ENCODE results near the gene PYDC1.
"Not testable (repeated sequence)": the region's sequence is repeated elsewhere in the genome, so short reads cannot be mapped to it uniquely, and the experiment has no call there.

Gene PYDC1

GRCh38 chr16:31213877-31214707 is 2.8 kb downstream of the PYDC1 start, which contains the start of gene TRIM72:
Gene TRIM72, plus strand, starts transcription at chr16:31214119. Its CDS starts 620 bp downstream, at chr16:31214739.
- TF ChIP-seq POLR2A (IDR thresholded peaks at IDR 0.05; ENCODE audit: low read depth, low read length) = no peak
- no peak for FAIRE-seq
- DNase-seq (ENCODE audit: insufficient read length, low spot score) = no peak

GRCh38 chr16:31213342-31213741 is 3.6 kb downstream of the PYDC1 start:
- TF ChIP-seq POLR2A (IDR thresholded peaks at IDR 0.05; ENCODE audit: low read depth, low read length) = no peak
- FAIRE-seq (no peak), DNase-seq (ENCODE audit: insufficient read length, low spot score) (no peak)

- DNase-seq (ENCODE audit: insufficient read length, low spot score) = no peak
- no peak for FAIRE-seq
- no peak for TF ChIP-seq POLR2A (IDR thresholded peaks at IDR 0.05; ENCODE audit: low read depth, low read length)
Observed at GRCh38 chr16:31206776-31207175, 10.2 kb downstream of the PYDC1 start.

GRCh38 chr16:31204871-31205666 is 11.9 kb downstream of the PYDC1 start:
- DNase-seq (ENCODE audit: insufficient read length, low spot score) = no peak
- FAIRE-seq = no peak
- no peak for TF ChIP-seq POLR2A (IDR thresholded peaks at IDR 0.05; ENCODE audit: low read depth, low read length)

- DNase-seq (ENCODE audit: insufficient read length, low spot score) (no peak), FAIRE-seq (no peak)
Observed at GRCh38 chr16:31202414-31203375, 14.2 kb downstream of the PYDC1 start, which contains the start of gene PYCARD. Gene PYCARD, minus strand, starts transcription at chr16:31202760. Its CDS starts 70 bp downstream, at chr16:31202690.

GRCh38 chr16:31201582-31202413 is 15.1 kb downstream of the PYDC1 start:
- no peak for DNase-seq (ENCODE audit: insufficient read length, low spot score)
- no peak for FAIRE-seq
- TF ChIP-seq POLR2A (IDR thresholded peaks at IDR 0.05; ENCODE audit: low read depth, low read length) = no peak

More at GRCh38 chr16:31202414-31203375, 14.2 kb downstream of the PYDC1 start, which contains the start of gene PYCARD:
- TF ChIP-seq POLR2A (IDR thresholded peaks at IDR 0.05; ENCODE audit: low read depth, low read length) = no peak

GRCh38 chr16:31200821-31201568 is 15.9 kb downstream of the PYDC1 start:
- no peak for TF ChIP-seq POLR2A (IDR thresholded peaks at IDR 0.05; ENCODE audit: low read depth, low read length)
- DNase-seq (ENCODE audit: insufficient read length, low spot score) (no peak), FAIRE-seq (no peak)

- FAIRE-seq; DNase-seq (ENCODE audit: insufficient read length, low spot score): not testable (repeated sequence)
Observed at GRCh38 chr16:31200111-31200510, 16.8 kb downstream of the PYDC1 start.

GRCh38 chr16:31199430-31200041 is 17.4 kb downstream of the PYDC1 start:
- no peak for DNase-seq (ENCODE audit: insufficient read length, low spot score)
- no peak for FAIRE-seq
- TF ChIP-seq POLR2A (IDR thresholded peaks at IDR 0.05; ENCODE audit: low read depth, low read length) = no peak

GRCh38 chr16:31198207-31198882 is 18.6 kb downstream of the PYDC1 start:
- FAIRE-seq (no peak), DNase-seq (ENCODE audit: insufficient read length, low spot score) (no peak)
- TF ChIP-seq POLR2A (IDR thresholded peaks at IDR 0.05; ENCODE audit: low read depth, low read length) = no peak

All from H54 (cell line).